ENCODE results near the gene GPR55.

GPR55 gene

DNA sequence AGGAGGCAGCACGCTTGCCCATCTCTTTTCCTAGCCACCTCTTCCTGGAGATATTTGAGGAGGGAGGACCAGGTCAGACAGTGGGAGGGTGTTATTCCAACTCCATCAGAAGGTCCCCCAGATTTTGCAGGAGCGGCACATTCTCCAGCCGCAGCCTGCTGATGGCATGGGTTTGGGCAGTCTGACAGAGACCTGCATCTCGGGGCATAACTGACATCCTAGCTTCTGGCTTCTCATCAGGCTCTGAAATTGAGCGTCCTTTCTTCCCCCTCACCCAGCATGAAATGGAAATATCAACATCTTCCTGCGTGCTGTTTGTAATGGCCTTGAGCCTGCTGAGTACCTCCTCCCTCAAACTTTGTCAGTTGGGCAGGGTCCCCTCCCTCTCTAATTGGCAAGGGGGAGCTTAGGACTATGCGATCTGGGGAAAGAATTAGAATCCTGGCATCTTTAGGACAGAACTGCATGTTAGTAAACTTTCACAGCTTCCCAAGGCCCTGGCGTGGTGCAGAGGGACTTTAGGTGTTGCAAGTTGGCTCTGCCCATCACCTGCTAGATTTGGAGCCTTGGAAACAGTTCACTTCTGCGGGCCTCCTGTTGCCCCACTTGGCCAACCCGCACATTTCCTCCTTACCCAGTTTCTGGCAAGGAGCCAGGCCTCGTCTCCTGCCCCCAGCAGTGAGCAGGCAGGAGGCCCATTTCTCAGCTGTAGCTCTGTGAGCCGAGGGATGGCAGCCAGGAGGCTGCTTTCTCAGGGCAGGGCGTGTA is 58.1 kb downstream of the GPR55 start:
- peak in 1 of 2 donors; percentile 48 for DNase-seq (ENCODE audit: low read depth in 2 of 2)

DNA sequence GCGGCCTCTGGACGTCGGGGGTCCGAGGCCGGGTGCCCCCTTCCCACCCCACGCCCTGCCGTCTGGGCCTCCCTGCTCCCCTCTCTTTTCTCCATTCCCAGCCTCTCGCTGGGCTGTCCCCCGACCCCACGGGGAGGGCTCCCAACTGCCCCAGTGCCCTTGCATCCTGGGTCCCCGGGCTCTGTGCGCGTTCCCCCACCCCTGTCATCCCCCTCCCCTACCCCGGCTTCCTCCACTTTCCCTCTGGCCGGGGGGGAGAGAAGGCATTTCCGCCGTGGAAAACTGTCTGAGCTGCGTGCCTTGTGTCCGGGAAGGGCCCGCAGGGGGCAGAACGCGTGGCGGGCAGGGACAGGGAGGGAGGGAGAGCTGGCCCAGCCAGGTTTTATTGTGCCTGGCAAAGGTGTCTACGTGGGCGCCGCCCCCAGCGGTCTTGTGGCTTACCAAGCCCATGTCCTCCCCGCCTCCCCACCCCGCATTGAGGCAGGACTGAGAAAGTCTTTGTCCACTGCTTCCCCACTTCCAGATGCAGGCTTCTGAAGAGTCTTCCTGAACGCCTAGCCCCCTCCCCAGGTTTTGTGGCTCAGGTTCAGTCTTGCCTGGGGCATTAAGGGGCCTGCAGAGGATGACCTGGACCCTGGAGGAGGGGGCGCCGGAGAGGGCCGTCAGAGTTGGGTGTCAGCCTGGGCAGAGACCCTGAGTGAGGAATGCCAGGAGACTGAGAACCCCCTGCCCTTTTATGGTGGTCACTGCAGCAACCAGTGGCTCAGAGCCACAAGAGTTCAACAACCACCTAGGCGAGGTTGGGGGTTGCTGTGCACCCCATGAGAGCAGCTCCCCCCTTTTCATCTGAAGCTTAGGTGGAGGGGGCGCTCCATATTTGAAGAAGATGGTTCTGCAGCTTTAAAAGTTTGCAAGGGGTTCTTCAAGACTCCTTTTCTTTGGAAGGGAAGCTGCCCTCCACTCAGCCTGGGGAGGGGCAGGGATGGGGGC is 59.0 kb downstream of the GPR55 start:
- DNase-seq (ENCODE audit: low read depth in 2 of 2), result no peak

- no peak for DNase-seq (ENCODE audit: low read depth in 2 of 2)
Observed at GRCh38 chr2:230865307-230865765, 59.7 kb downstream of the GPR55 start.

DNA sequence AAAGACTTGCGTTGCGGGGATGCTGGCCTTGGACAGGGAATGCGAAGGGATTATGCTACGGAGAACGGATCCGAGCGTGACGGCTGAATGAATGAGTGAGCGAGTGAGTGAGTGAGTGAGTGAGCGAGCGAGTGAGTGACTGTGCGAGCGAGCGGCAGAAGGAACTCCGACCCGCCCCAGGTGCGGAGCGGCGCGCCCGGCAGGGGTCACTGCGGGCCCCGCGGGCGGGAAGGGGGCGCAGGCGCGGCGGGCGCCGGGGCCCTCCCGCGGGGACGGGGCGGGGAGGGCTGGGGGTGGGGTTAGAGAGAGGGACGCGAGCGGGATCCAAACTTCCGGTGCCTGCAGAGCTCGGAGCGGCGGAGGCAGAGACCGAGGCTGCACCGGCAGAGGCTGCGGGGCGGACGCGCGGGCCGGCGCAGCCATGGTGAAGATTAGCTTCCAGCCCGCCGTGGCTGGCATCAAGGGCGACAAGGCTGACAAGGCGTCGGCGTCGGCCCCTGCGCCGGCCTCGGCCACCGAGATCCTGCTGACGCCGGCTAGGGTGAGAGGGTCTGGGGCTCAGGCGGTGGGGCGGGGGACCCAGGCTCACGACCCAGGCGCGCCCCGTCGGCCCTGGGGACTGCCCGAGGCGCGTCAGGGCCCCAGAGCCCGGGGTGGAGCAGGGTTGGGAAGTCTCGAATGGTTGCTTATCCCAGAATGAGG is 60.3 kb downstream of the GPR55 start, which contains the start of gene ITM2C:
Gene ITM2C, plus strand, starts transcription at position 338 of the 702 bp plus-strand sequence. Its CDS starts 84 bp downstream, at position 422.
- DNase-seq (ENCODE audit: low read depth in 2 of 2), result peak; percentile 49 to 52

DNA sequence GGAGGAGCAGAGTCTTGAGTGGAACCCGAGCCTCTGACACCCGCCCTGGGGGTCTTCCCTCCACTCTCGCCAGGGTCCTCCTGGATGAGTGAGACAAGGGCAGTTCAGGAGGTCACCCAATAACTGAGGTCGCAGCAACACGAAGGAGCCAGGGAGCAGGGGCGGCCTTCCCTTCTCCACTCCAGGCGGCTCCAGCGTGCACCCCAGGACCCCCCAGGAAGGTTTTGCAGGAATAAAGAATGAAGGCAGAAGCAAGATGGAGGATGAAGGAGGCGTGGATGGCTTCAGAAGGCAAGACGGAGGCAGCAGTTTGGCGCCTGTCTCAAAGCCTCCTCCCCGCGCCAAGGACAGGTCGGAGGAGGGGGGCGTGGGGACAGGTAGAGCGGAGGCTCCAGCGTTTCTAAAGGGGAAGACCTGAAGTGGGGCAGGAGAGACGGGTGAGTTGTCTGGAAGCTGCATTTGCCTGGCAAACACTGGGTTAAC is 60.9 kb downstream of the GPR55 start:
- DNase-seq (ENCODE audit: low read depth in 2 of 2), result no peak

- DNase-seq (ENCODE audit: low read depth in 2 of 2), result no peak
Observed at GRCh38 chr2:230863442-230864121, 61.5 kb downstream of the GPR55 start.

DNA sequence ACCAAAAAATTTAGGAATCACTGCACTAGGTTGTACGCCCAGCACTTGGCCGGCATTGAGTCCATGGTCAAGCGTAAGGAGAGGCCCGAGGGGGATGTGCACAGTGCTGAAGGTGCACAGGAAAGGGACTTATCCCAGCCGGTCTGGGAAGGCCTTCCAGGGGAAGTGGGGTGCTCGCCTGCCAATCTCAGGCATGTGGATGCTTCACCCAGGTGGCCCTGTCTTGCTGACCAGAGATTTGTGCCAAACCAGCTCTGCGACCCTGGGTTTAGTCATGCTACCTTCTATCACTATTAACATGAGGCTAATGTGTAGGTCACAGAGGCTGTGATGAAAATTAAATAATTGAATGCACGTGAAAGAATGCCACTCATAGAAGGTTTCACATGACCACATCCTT is 62.0 kb downstream of the GPR55 start:
- DNase-seq (ENCODE audit: low read depth in 2 of 2), result no peak

GRCh38 chr2:230862292-230862691 is 62.8 kb downstream of the GPR55 start:
- no peak for DNase-seq (ENCODE audit: low read depth in 2 of 2)

GRCh38 chr2:230861552-230862255 is 63.3 kb downstream of the GPR55 start:
- DNase-seq (ENCODE audit: low read depth in 2 of 2), result no peak
